Right lobe of liver (tissue), 6 donors: ENCODE results near the gene RPS6KB2. TPM values are rescaled to one million over a fixed set of nuclear protein-coding genes. Genes with fewer than 3 reads are reported as not detected.
A peak's percentile ranks its signal among the peaks of the same experiment; 100 is the strongest.

ENCODE experiments used
- ATAC-seq, 4 donors: fragments of 200-7000 bp; cut with Tn5 transposase; one replicate each; pipeline ENCODE4 v1.9.1; 2020; ENCODE audit warnings: mild to moderate bottlenecking in 4 of 4, moderate library complexity in 4 of 4
- DNase-seq, 3 donors: peaks; one replicate each; pipeline ENCODE4 v3.0.0-alpha.2; 2020
- H3K27ac ChIP-seq, 3 donors: fragments of 200-600 bp; one replicate each; pipeline ENCODE4 v1.8.0; 2022
- H3K27me3 ChIP-seq, 2 donors: fragments of 200-600 bp; one replicate each; pipeline ENCODE4 v1.8.0; 2022
- H3K36me3 ChIP-seq, 4 donors: fragments of 200-600 bp; sonication (generic) in 1 of 4; one replicate each; pipeline versions ENCODE4 v1.5.1 to v1.8.0; 2017 to 2022; ENCODE audit warnings: control low read depth in 1 of 4
- H3K4me1 ChIP-seq, 4 donors: fragments of 200-600 bp; sonication (generic) in 1 of 4; one replicate each; pipeline versions ENCODE4 v1.5.1 to v1.8.0; 2017 to 2022; ENCODE audit warnings: control low read depth in 1 of 4
- H3K4me3 ChIP-seq, 3 donors: fragments of 200-600 bp; one replicate each; pipeline ENCODE4 v1.8.0; 2022
- H3K9me3 ChIP-seq, 4 donors: fragments of 200-600 bp; sonication (generic) in 1 of 4; one replicate each; pipeline versions ENCODE4 v1.5.1 to v1.8.0; 2017 to 2022; ENCODE audit warnings: control low read depth in 1 of 4
- POLR2A ChIP-seq: fragments of 450-650 bp; IDR thresholded peaks from one replicate; pipeline ENCODE4 v1.6.1; 2017; ENCODE audit warnings: antibody characterized with exemption, mild to moderate bottlenecking
- WGBS: methylation state at CpG from one replicate; pipeline ENCODE4 v1.1.6; 2018; ENCODE audit warnings: low coverage, low lambda C conversion rate; ENCODE audit not compliant: insufficient coverage; ENCODE audit errors: missing lambda C conversion rate; 5-methylcytosine and 5-hydroxymethylcytosine counted together
- intact Hi-C, 2 donors: fragments of 100-400 bp; cut with DNase I; formaldehyde crosslinking; loops; one replicate each; pipeline versions ENCODE4 v1.11.2 to v1.14.1; 2022
- total RNA-seq, 6 experiments: library from RNA; depleted of rRNA in 2 of 6; stranded (reverse); fragments of >200 nt in 2 of 6; fragmentation: NEBNext Ultra II Directional in 3 of 6; extraction: Animal tissue kit (Norgen Biotek cat#: 25700) in 3 of 6; gene quantifications; one replicate each; pipeline versions ENCODE4 v1.1.0 to v1.2.4, GENCODE V29; 2016 to 2023
- TF ChIP-seq, protein P1 (sequence below), 4 donors: fragments of 200-600 bp in 3 of 4; fragments of 450-650 bp in 1 of 4; IDR thresholded peaks; one replicate each; pipeline versions ENCODE4 v1.5.1 to v1.8.0; 2016 to 2022; ENCODE audit warnings: antibody characterized with exemption in 4 of 4, mild to moderate bottlenecking in 2 of 4
- donor health status: DM: no; HTN: yes; CAD: no.
- donor health status: DM: no; HTN: no; CAD: no.
- donor health status: DM: no; HTN: no; CAD: no.
- donor health status: DM: no; HTN: yes; CAD: no.
- donor health status: DM: no; HTN: yes; CAD: no.

RPS6KB2 gene
- total RNA-seq, 6 experiments from 2014 or later, result 18.8 to 37.1 (median 27.1) TPM

DNA sequence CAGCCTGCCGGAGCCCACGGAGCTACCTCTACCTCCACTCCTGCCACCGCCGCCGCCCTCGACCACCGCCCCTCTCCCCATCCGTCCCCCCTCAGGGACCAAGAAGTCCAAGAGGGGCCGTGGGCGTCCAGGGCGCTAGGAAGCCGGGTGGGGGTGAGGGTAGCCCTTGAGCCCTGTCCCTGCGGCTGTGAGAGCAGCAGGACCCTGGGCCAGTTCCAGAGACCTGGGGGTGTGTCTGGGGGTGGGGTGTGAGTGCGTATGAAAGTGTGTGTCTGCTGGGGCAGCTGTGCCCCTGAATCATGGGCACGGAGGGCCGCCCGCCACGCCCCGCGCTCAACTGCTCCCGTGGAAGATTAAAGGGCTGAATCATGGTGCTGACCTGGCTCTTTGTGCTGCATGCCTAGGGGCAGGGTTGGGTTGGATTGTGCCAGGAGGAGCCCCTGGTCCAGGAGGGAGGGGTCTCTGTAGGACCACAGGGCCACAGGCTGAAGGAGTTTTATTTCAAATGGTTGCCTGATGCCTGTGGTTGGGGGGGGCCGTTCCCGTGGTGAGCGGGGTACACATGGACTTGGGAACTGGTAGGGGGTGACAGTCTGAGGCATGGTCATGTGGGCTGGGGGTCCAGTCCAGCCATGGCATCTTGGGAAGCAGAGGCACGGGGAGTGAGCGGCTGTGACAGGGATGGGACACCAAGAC is 6.9 kb downstream of the RPS6KB2 start:
- H3K4me3 ChIP-seq, result no peak overlapping the region

DNA sequence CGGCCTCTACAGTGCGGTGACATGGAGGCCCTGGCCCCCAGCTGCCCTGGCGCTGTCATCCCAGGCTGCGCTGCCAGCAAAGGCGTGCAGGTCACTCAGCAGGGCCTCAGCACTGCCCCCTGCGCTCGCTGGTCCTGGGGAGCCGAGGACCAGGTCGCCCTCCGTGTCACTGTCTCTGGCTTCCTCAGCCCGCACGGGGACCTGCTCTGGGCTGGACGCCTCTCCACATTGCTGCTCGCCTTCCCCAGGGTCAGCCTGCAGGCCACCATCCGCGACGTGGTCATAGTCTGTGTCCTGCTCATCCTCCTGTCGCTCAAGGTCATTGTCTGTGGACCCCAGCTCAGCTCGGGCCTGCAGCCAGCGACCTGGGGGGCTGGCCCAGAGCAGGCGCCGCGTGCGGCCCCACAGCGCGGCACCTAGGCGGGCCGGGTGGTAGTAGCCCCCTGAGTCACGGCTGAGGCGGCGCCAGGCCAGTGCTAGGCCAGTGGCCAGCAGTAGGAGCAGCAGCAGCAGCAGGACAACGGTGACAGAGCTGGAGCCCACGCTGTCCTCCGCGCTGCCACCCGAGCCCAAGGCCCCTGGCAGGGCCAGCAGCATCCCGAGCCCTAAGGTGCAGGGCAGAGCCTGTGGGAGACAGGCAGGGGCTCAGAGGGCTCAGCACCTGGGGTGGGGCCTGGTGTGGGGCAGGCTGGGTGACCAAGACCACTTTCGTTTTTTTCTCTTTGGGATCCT is 7.6 kb downstream of the RPS6KB2 start:
- Histone ChIP-seq H3K4me1 (no peaks in the 10 kb centered on the region), H3K27ac (no peak overlapping the region), H3K4me3 (no peak overlapping the region), H3K27me3 (no peaks in the 10 kb centered on the region), H3K9me3 (no peaks in the 10 kb centered on the region), H3K36me3 (peaks cover 0 to 47% (median 11%) of the 10 kb centered on the region in 4 donors)
- intact Hi-C loops, result no loop called here
- ATAC-seq (no peak), DNase-seq (no peak)
- TF ChIP-seq, protein P1, sequence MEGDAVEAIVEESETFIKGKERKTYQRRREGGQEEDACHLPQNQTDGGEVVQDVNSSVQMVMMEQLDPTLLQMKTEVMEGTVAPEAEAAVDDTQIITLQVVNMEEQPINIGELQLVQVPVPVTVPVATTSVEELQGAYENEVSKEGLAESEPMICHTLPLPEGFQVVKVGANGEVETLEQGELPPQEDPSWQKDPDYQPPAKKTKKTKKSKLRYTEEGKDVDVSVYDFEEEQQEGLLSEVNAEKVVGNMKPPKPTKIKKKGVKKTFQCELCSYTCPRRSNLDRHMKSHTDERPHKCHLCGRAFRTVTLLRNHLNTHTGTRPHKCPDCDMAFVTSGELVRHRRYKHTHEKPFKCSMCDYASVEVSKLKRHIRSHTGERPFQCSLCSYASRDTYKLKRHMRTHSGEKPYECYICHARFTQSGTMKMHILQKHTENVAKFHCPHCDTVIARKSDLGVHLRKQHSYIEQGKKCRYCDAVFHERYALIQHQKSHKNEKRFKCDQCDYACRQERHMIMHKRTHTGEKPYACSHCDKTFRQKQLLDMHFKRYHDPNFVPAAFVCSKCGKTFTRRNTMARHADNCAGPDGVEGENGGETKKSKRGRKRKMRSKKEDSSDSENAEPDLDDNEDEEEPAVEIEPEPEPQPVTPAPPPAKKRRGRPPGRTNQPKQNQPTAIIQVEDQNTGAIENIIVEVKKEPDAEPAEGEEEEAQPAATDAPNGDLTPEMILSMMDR (IDR thresholded peaks at IDR 0.05), result no peak
- TF ChIP-seq POLR2A, result no peak
- 75% methylated on average over 9 of the region's 38 CpGs for WGBS

More for the DNA sequence above, 6.9 kb downstream of the RPS6KB2 start:
- H3K27me3 ChIP-seq, result no peaks in the 10 kb centered on the region
- no peaks in the 10 kb centered on the region for H3K9me3 ChIP-seq
- no peak for ATAC-seq
- no peaks in the 10 kb centered on the region for H3K4me1 ChIP-seq
- H3K27ac ChIP-seq, result no peak overlapping the region
- intact Hi-C loops, result no loop called here
- H3K36me3 ChIP-seq, result peaks cover 0 to 52% (median 11%) of the 10 kb centered on the region in 4 donors
- TF ChIP-seq, protein P1 (IDR thresholded peaks at IDR 0.05), result no peak
- WGBS, result 69% methylated on average over 2 of the region's 26 CpGs
- DNase-seq, result no peak

DNA sequence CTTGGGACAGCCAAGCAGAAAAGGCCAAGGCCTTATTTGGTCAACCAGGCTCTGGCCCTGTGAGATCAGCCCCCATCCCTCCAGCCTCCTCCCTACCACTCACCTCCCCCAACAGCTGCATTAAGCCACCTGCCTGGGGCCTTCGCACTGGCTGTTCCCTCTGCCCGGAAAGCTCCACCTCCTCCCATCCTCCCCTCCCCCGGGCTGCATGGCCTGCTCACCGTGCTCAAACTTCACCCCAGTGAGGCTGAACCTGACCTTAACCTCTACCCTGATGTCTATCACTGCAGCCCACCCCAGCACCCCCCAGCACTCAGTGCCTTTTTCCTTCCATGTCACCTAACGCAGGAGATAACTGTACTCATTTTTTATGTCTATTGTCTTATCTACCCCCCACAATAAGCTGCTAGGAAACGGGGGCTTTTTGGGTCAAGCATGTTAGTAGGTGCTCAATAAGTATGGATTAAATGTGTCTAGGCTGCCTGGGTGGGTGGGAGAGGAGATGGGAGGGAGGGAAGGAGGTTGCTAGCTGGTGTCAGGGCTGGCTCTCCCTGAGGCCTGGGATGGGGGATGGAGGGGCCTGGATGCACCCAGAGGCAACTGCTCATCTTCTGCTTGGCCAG is 8.3 kb downstream of the RPS6KB2 start:
- intact Hi-C loops, result no loop called here
- 38% methylated on average over 6 of the region's 6 CpGs for WGBS
- no peak for DNase-seq

DNA sequence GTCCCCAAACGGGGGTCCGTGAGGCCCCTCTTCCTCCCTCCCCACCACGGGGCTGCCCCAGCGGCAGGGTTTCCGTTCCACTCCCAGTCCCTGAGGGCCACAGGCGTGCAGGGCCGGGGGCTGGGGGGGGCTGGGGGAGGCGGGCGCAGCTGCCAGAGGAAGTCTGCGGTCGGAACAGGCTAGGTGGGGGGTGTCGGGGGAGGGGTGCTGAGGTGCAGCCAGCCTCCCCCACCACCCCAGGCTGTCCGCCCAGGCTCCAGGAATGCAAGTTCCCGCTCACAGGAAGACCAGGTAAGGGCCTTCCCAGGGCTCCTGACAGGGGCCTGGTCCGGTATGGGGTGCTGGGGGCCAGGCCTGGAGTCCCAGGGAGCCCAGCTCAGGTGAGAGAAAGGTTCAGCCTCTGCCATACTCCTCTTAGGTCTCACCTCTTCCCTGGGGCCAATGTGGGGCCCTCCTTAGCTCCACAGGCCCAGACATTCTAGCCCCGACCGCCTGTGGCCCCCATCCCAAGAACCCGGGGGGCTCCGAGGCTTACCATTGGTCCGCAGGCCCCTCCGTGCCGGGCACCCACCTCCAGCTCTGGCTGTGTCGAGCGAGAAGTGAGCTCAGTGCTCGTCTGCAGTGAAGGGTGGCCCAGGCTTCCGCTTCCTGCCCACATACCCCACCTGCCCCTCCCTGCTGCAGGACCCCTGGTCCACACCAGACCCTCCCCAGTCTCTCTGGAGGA is 9.0 kb downstream of the RPS6KB2 start, which contains the start of gene PTPRCAP:
Gene PTPRCAP (minus strand): TSS at position 601 of the 727 bp plus-strand sequence. CDS start 63 bp downstream, at position 538.
- peaks cover 0 to 2% (median 0%) of the 10 kb centered on the region in 4 donors for H3K4me1 ChIP-seq
- ATAC-seq, result peak; percentile 3 to 30 (median 12)

More for the DNA sequence above, 8.3 kb downstream of the RPS6KB2 start:
- H3K27ac ChIP-seq, result no peak overlapping the region
- H3K9me3 ChIP-seq, result no peaks in the 10 kb centered on the region
- peak; percentile 3 to 21 (median 14) for ATAC-seq
- H3K4me3 ChIP-seq, result peak overlapping the region in 1 of 3 donors; percentile 27
- H3K27me3 ChIP-seq, result no peaks in the 10 kb centered on the region
- H3K4me1 ChIP-seq, result no peaks in the 10 kb centered on the region
- TF ChIP-seq, protein P1 (IDR thresholded peaks at IDR 0.05), result no peak
- TF ChIP-seq POLR2A, result no peak
- peaks cover 0 to 43% (median 11%) of the 10 kb centered on the region in 4 donors for H3K36me3 ChIP-seq

More for the DNA sequence above, 9.0 kb downstream of the RPS6KB2 start, which contains the start of gene PTPRCAP:
- Histone ChIP-seq H3K4me3 (peak within 1 kb of the TSS in 2 of 3 donors; percentile 11 to 27), H3K27me3 (no peaks in the 10 kb centered on the region), H3K27ac (no peak within 1 kb of the TSS), H3K36me3 (peaks cover 0 to 38% (median 11%) of the 10 kb centered on the region in 4 donors), H3K9me3 (no peaks in the 10 kb centered on the region)
- DNase-seq, result peak in 1 of 3 donors; percentile 35
- TF ChIP-seq, protein P1 (IDR thresholded peaks at IDR 0.05), result no peak
- TF ChIP-seq POLR2A, result no peak
- intact Hi-C loops, result no loop called here
- WGBS, result 65% methylated on average over 8 of the region's 26 CpGs
